Caco-2 (cell line): ENCODE measurements around the gene AGAP1. TPM values are rescaled to one million over a fixed set of nuclear protein-coding genes. Genes with fewer than 3 reads are reported as not detected.
A peak's percentile ranks its signal among the peaks of the same experiment; 100 is the strongest.

Source experiments
- BruUV-seq: library from RNA; stranded (reverse); fragments of 400-500 nt; replicated peaks from 2 replicates; lab custom pipeline; 2021; lab: Mats Ljungman, UMichigan
- CTCF ChIA-PET: fragments of 300-600 bp; sonication (Branson Sonifier 250); formaldehyde crosslinking; loops from one replicate; lab custom pipeline; 2022; ENCODE audit warnings: antibody characterized with exemption; lab: Charles Lee
- POLR2A ChIA-PET: fragments of 300-600 bp; sonication (Branson Sonifier 250); formaldehyde crosslinking; loops from one replicate; lab custom pipeline; 2022; ENCODE audit warnings: antibody characterized with exemption; lab: Charles Lee
- DNase-seq, 2 experiments: peaks; one replicate each; pipeline versions ENCODE4 v3.0.0 to v3.0.0-alpha.2; 2020 to 2022
- H3K27me3 ChIP-seq: replicated peaks from 2 replicates; pipeline ENCODE4 v1.6.0; 2011; ENCODE audit warnings: low read length; ENCODE audit not compliant: control insufficient read depth, insufficient read depth
- H3K36me3 ChIP-seq: 2 replicates; pipeline ENCODE4 v1.5.1; 2011; ENCODE audit warnings: low read length; ENCODE audit not compliant: control insufficient read depth, insufficient read depth
- H3K4me1 ChIP-seq: fragments of 250-450 bp; sonication (Bioruptor Pico); 2 replicates; pipeline ENCODE4 v1.5.1; 2020; ENCODE audit warnings: mild to moderate bottlenecking
- H3K4me3 ChIP-seq: 2 replicates; pipeline ENCODE4 v1.5.1; 2011; ENCODE audit warnings: low read depth, mild to moderate bottlenecking, control low read depth, low read length
- H3K9me3 ChIP-seq: fragments of 250-450 bp; sonication (Bioruptor Pico); 2 replicates; pipeline ENCODE4 v1.5.1; 2020; ENCODE audit warnings: mild to moderate bottlenecking, moderate library complexity
- H3K27ac Mint-ChIP-seq: one replicate; pipeline ENCODE4 v1.8.0; 2022; ENCODE audit warnings: mixed read lengths; ENCODE audit not compliant: unreplicated experiment
- H3K27me3 Mint-ChIP-seq: one replicate; pipeline ENCODE4 v1.8.0; 2022; ENCODE audit warnings: mixed read lengths; ENCODE audit not compliant: insufficient read depth, unreplicated experiment
- H3K36me3 Mint-ChIP-seq: one replicate; pipeline ENCODE4 v1.8.0; 2022; ENCODE audit warnings: mild to moderate bottlenecking, mixed read lengths; ENCODE audit not compliant: insufficient read depth, unreplicated experiment
- H3K4me1 Mint-ChIP-seq: one replicate; pipeline ENCODE4 v1.8.0; 2022; ENCODE audit warnings: low read depth, mixed read lengths; ENCODE audit not compliant: unreplicated experiment
- H3K4me3 Mint-ChIP-seq: one replicate; pipeline ENCODE4 v1.8.0; 2022; ENCODE audit warnings: mild to moderate bottlenecking, moderate library complexity, mixed read lengths; ENCODE audit not compliant: unreplicated experiment
- H3K9me3 Mint-ChIP-seq: one replicate; pipeline ENCODE4 v1.8.0; 2022; ENCODE audit warnings: mixed read lengths; ENCODE audit not compliant: unreplicated experiment
- CTCF ChIP-seq, 2 experiments: fragments of 200-600 bp in 1 of 2; IDR thresholded peaks; 1 replicate in 1 of 2; 2 replicates in 1 of 2; pipeline versions ENCODE4 v1.5.1 to v1.8.0; 2011 to 2022; ENCODE audit warnings: antibody characterized with exemption in 1 of 2, control low read depth in 1 of 2, inconsistent platforms in 1 of 2, low read depth in 1 of 2, low read length in 1 of 2, mild to moderate bottlenecking in 1 of 2, moderate library complexity in 1 of 2; ENCODE audit not compliant: insufficient read depth in 1 of 2, severe bottlenecking in 1 of 2, unreplicated experiment in 1 of 2
- intact Hi-C: fragments of 100-400 bp; cut with micrococcal nuclease; formaldehyde crosslinking; loops from one replicate; pipeline ENCODE4 v1.10.0; 2022; ENCODE audit not compliant: unreplicated experiment
- total RNA-seq: library from RNA; stranded (reverse); gene quantifications from 2 replicates; pipeline ENCODE4 v1.2.3, GENCODE V29; 2022

The AGAP1 gene
- total RNA-seq, 1 experiment from 2014 or later, result 41.7 TPM

- no peak for TF ChIP-seq CTCF (IDR thresholded peaks at IDR 0.05; ENCODE audit: insufficient read depth in 1 of 2, low read depth in 1 of 2, low read length in 1 of 2, severe bottlenecking in 1 of 2, unreplicated experiment in 1 of 2)
- Mint-ChIP-seq H3K27ac (no peak overlapping the region), H3K4me3 (no peak overlapping the region), H3K4me1 (no peaks in the 10 kb centered on the region), H3K9me3 (no peaks in the 10 kb centered on the region), H3K27me3 (no peaks in the 10 kb centered on the region), H3K36me3 (peaks cover 11% of the 10 kb centered on the region)
- intact Hi-C loops, result loop anchor here (10.0 kb wide), 1 partner anchor 692 kb away; no protein-coding TSS in a partner anchor
- peak in 1 of 2 experiments; percentile 13 for DNase-seq
- H3K27me3 ChIP-seq, result no peaks in the 10 kb centered on the region
- H3K4me1 ChIP-seq, result no peaks in the 10 kb centered on the region
- no peak overlapping the region for H3K4me3 ChIP-seq
- no peaks in the 10 kb centered on the region for H3K9me3 ChIP-seq
- POLR2A ChIA-PET, result no interaction called here
- no peaks in the 10 kb centered on the region for H3K36me3 ChIP-seq
- CTCF ChIA-PET, result no interaction called here
- BruUV-seq, result no TSS peak
Observed at GRCh38 chr2:235836491-235836911, 342.7 kb downstream of the AGAP1 start.

- H3K4me3 Mint-ChIP-seq, result no peak overlapping the region
- no peak for TF ChIP-seq CTCF (IDR thresholded peaks at IDR 0.05; ENCODE audit: insufficient read depth in 1 of 2, low read depth in 1 of 2, low read length in 1 of 2, severe bottlenecking in 1 of 2, unreplicated experiment in 1 of 2)
- H3K36me3 Mint-ChIP-seq, result peaks cover 20% of the 10 kb centered on the region
- no peak for DNase-seq
- no peaks in the 10 kb centered on the region for H3K4me1 ChIP-seq
- no TSS peak for BruUV-seq
- no peak overlapping the region for H3K4me3 ChIP-seq
- H3K36me3 ChIP-seq, result no peaks in the 10 kb centered on the region
- no peaks in the 10 kb centered on the region for H3K9me3 ChIP-seq
- no peak overlapping the region for H3K27ac Mint-ChIP-seq
- H3K9me3 Mint-ChIP-seq, result no peaks in the 10 kb centered on the region
- ChIA-PET CTCF (no interaction called here), POLR2A (no interaction called here)
- H3K27me3 ChIP-seq, result no peaks in the 10 kb centered on the region
- intact Hi-C loops, result loop anchor here (10.0 kb wide), 1 partner anchor 694 kb away; no protein-coding TSS in a partner anchor
- H3K4me1 Mint-ChIP-seq, result no peaks in the 10 kb centered on the region
- no peaks in the 10 kb centered on the region for H3K27me3 Mint-ChIP-seq
Observed at GRCh38 chr2:235839226-235839625, 345.4 kb downstream of the AGAP1 start.

- H3K9me3 Mint-ChIP-seq, result no peaks in the 10 kb centered on the region
- no peaks in the 10 kb centered on the region for H3K4me1 Mint-ChIP-seq
- no peaks in the 10 kb centered on the region for H3K27me3 Mint-ChIP-seq
- DNase-seq, result no peak
- no TSS peak for BruUV-seq
- intact Hi-C loops, result loop anchor here (10.0 kb wide), 1 partner anchor 695 kb away; no protein-coding TSS in a partner anchor
- H3K36me3 ChIP-seq, result no peaks in the 10 kb centered on the region
- H3K9me3 ChIP-seq, result no peaks in the 10 kb centered on the region
- CTCF ChIA-PET, result no interaction called here
- peaks cover 25% of the 10 kb centered on the region for H3K36me3 Mint-ChIP-seq
- POLR2A ChIA-PET, result no interaction called here
- no peak overlapping the region for H3K27ac Mint-ChIP-seq
- H3K4me3 ChIP-seq, result no peak overlapping the region
- H3K4me1 ChIP-seq, result no peaks in the 10 kb centered on the region
- no peak overlapping the region for H3K4me3 Mint-ChIP-seq
- no peaks in the 10 kb centered on the region for H3K27me3 ChIP-seq
- TF ChIP-seq CTCF (IDR thresholded peaks at IDR 0.05; ENCODE audit: insufficient read depth in 1 of 2, low read depth in 1 of 2, low read length in 1 of 2, severe bottlenecking in 1 of 2, unreplicated experiment in 1 of 2), result no peak
Observed at GRCh38 chr2:235839974-235840373, 346.1 kb downstream of the AGAP1 start.
